Small intestine (tissue), 7 donors: Measurements from ENCODE around the gene GABRQ. TPM values are rescaled to one million over a fixed set of nuclear protein-coding genes. Genes with fewer than 3 reads are reported as not detected.
"Not testable (repeated sequence)": the region's sequence is repeated elsewhere in the genome, so short reads cannot be mapped to it uniquely, and the experiment has no call there.

Experiments
- DNase-seq, 2 donors: peaks; one replicate each; pipeline versions ENCODE4 v3.0.0 to v3.0.0-alpha.2; 2013
- FAIRE-seq: peaks from 2 replicates; lab custom pipeline; 2012; peaks lifted over from hg19 to GRCh38; lab: Jason Lieb, UNC
- H3K27ac ChIP-seq, 3 donors: one replicate each; pipeline ENCODE4 v1.5.1; 2013; ENCODE audit warnings: low read length in 2 of 3, mild to moderate bottlenecking in 2 of 3, control low read depth in 1 of 3, inconsistent platforms in 1 of 3, low read depth in 1 of 3, moderate library complexity in 1 of 3
- H3K27me3 ChIP-seq, 3 donors: one replicate each; pipeline ENCODE4 v1.6.1; 2013; ENCODE audit warnings: low read length in 3 of 3, inconsistent platforms in 1 of 3; ENCODE audit not compliant: control insufficient read depth in 3 of 3, insufficient read depth in 3 of 3
- H3K36me3 ChIP-seq, 3 donors: one replicate each; pipeline ENCODE4 v1.6.1; 2013; ENCODE audit warnings: low read length in 3 of 3, inconsistent platforms in 1 of 3, low read depth in 1 of 3, mild to moderate bottlenecking in 1 of 3, moderate library complexity in 1 of 3; ENCODE audit not compliant: control insufficient read depth in 3 of 3, insufficient read depth in 2 of 3
- H3K4me1 ChIP-seq, 3 donors: one replicate each; pipeline ENCODE4 v1.6.1; 2013; ENCODE audit warnings: low read length in 2 of 3, inconsistent platforms in 1 of 3, low read depth in 1 of 3, mild to moderate bottlenecking in 1 of 3, moderate library complexity in 1 of 3; ENCODE audit not compliant: control insufficient read depth in 3 of 3, insufficient read depth in 2 of 3
- H3K4me3 ChIP-seq, 3 donors: one replicate each; pipeline ENCODE4 v1.5.1; 2013; ENCODE audit warnings: low read length in 3 of 3, control low read depth in 1 of 3, inconsistent platforms in 1 of 3, low read depth in 1 of 3, mild to moderate bottlenecking in 1 of 3, moderate library complexity in 1 of 3
- H3K9me3 ChIP-seq, 2 donors: one replicate each; pipeline ENCODE4 v1.6.1; 2013; ENCODE audit warnings: low read depth in 1 of 2, low read length in 1 of 2; ENCODE audit not compliant: control insufficient read depth in 2 of 2, insufficient read depth in 1 of 2
- WGBS, 3 donors: extraction: QIAGEN DNeasy Blood & Tissue Kit; methylation state at CpG; one replicate each; pipeline ENCODE4 v1.1.7; 2013; 5-methylcytosine and 5-hydroxymethylcytosine counted together
- polyA plus RNA-seq, 4 donors: library from polyadenylated mRNA; stranded (reverse) in 3 of 4; unstranded in 1 of 4; fragments of 200-250 nt in 3 of 4; fragments of 120-200 nt in 1 of 4; gene quantifications; one replicate each; pipeline versions ENCODE4 v1.2.1 to v1.2.3, GENCODE V29; 2013
- donor health status: healthy with polysubstance abuse.
- donor health status: control.
- donor health status: control.
- donor health status: Bipolar disorder and iron deficiency.
- donor health status: healthy.

Gene GABRQ
- polyA plus RNA-seq, 4 donors = 0.09 to 1.1 TPM; not detected in 2

DNA sequence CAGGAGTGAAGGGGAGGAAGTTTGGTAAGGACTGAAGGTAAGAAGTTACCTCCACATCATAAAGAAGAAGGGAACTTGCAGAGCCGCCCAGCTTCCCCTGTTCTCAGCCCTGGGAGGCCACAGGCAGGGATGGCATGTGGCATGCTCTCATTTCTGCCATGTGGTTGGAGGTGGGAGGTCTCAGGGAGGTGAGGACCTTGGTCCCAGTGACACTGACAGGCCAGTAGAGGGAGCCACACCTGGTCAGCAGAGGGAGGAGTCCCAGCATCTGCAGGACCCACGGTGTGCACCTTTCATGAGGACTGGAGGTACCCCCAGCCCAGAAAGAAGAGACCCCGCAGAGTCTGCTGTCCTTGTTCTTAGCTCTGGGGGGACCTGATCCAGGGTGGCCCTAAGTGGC lies 43.3 kb downstream of the GABRQ start:
- not testable (repeated sequence) for H3K27ac ChIP-seq, H3K4me1 ChIP-seq, H3K9me3 ChIP-seq, H3K4me3 ChIP-seq, DNase-seq, H3K36me3 ChIP-seq, H3K27me3 ChIP-seq, FAIRE-seq
- WGBS, 3 donors = no CpG with 5 or more reads among the region's 3 CpGs

DNA sequence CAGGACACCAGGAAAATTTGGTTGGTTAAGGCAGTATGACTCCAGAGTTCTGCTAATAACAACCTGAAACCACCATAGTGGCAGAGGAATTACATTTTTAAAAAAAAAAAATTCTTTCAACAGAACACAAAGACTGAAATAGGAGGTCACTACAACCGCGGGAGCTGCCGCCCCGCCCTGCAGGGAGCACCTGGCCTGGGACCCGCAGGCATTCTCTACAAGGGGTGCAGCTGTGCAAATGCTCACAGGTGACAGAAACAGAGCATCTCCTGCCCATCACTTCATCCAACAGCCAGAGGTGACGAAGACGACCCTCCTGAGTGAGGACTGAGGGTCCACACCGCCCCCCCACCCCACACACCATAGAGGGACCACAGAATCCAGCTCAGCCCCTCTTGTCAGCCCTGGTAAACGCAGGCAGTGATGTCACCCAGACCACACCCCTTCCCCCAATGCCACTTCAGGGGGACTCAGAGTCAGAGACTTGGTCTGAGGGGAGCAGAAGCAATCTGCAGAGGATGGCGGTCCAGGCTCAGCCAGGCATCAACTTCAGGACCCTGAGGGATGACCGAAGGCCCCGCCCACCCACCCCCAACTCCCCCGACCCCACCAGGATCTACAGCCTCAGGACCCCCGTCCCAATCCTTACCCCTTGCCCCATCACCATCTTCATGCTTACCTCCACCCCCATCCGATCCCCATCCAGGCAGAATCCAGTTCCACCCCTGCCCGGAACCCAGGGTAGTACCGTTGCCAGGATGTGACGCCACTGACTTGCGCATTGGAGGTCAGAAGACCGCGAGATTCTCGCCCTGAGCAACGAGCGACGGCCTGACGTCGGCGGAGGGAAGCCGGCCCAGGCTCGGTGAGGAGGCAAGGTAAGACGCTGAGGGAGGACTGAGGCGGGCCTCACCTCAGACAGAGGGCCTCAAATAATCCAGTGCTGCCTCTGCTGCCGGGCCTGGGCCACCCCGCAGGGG lies 60.5 kb downstream of the GABRQ start, which contains the start of gene MAGEA3:
MAGEA3 (plus strand) TSS at position 843 of the 980 bp plus-strand sequence. CDS start 2,039 bp downstream, outside the sequence.
- H3K4me1 ChIP-seq, H3K4me3 ChIP-seq, H3K36me3 ChIP-seq, FAIRE-seq, H3K27me3 ChIP-seq, H3K27ac ChIP-seq, H3K9me3 ChIP-seq, DNase-seq: not testable (repeated sequence)
- WGBS, 3 donors = 78 to 90% (median 89%) methylated on average over 2 to 7 of the region's 34 CpGs

DNA sequence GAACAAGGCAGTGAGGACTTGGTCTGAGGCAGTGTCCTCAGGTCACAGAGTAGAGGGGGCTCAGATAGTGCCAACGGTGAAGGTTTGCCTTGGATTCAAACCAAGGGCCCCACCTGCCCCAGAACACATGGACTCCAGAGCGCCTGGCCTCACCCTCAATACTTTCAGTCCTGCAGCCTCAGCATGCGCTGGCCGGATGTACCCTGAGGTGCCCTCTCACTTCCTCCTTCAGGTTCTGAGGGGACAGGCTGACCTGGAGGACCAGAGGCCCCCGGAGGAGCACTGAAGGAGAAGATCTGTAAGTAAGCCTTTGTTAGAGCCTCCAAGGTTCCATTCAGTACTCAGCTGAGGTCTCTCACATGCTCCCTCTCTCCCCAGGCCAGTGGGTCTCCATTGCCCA lies 62.7 kb downstream of the GABRQ start:
- not testable (repeated sequence) for H3K4me1 ChIP-seq, FAIRE-seq, H3K27ac ChIP-seq, DNase-seq, H3K4me3 ChIP-seq, H3K36me3 ChIP-seq, H3K27me3 ChIP-seq, H3K9me3 ChIP-seq
- 73 to 97% (median 95%) methylated on average over 4 of the region's 5 CpGs for WGBS, 3 donors

DNA sequence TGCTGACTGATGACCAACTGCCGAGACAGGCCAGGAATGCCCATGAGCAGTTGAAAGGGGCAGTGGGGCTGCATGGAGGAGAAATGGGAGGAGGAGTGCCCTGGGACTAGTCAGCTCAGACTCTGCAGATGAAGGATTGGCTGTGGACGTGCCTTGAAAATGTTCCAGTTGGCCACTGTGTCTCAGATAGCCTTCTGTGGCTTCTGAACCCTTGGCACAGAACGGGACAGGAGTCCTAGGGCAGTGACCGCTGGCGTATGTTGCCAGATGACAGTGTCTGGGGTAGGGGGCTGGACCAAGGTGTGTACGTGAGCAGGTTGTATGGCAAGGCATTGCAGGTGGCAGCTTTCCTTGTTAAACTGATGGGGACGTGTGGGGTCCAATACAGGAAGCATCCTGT lies 68.8 kb downstream of the GABRQ start:
- H3K36me3 ChIP-seq, H3K27me3 ChIP-seq, H3K9me3 ChIP-seq, FAIRE-seq, DNase-seq, H3K4me3 ChIP-seq, H3K4me1 ChIP-seq, H3K27ac ChIP-seq: not testable (repeated sequence)
- 81 to 89% (median 84%) methylated on average over 2 to 4 of the region's 7 CpGs for WGBS, 3 donors

Other genes starting within 250 kb of the GABRQ start
- 1 to 10 TPM in 1 of 4 donors, under 1 TPM in 1, not detected in 2; 0.48 to 1.3 TPM for gene GABRA3, start 186.6 kb upstream of the GABRQ start, polyA plus RNA-seq
- not detected for gene MAGEA3, start 60.9 kb downstream of the GABRQ start, polyA plus RNA-seq
- gene CSAG2, start 71.4 kb downstream of the GABRQ start, polyA plus RNA-seq = not detected
- not detected for gene MAGEA2B, start 76.7 kb downstream of the GABRQ start, polyA plus RNA-seq
- gene CSAG1, start 95.8 kb downstream of the GABRQ start, polyA plus RNA-seq = not detected
- gene MAGEA12, start 95.9 kb downstream of the GABRQ start, polyA plus RNA-seq = not detected
- not detected for gene MAGEA2, start 115.9 kb downstream of the GABRQ start, polyA plus RNA-seq
- gene CSAG3, start 121.3 kb downstream of the GABRQ start, polyA plus RNA-seq = under 1 TPM in 1 of 4 donors, not detected in 3; 0.12 TPM
- not detected for gene MAGEA6, start 131.8 kb downstream of the GABRQ start, polyA plus RNA-seq
- gene CETN2, start 192.9 kb downstream of the GABRQ start, polyA plus RNA-seq = 10 to 100 TPM; 11.1 to 29.1 (median 20.3) TPM
- gene NSDHL, start 193.2 kb downstream of the GABRQ start, polyA plus RNA-seq = 10 to 100 TPM; 13.8 to 28.4 (median 19.9) TPM